SK-N-SH treated with all-trans-retinoic acid at 6 μM for 48 hours (cell line): ENCODE measurements around the gene SCO2.

Source experiments
- ATAC-seq: fragments of 200-7000 bp; cut with Tn5 transposase; 3 replicates; pipeline ENCODE4 v1.9.1; 2020; ENCODE audit warnings: mild to moderate bottlenecking, moderate library complexity
- CSDC2 ChIP-seq: fragments of 250-450 bp; sonication (Bioruptor Pico); IDR thresholded peaks from 2 replicates; pipeline ENCODE4 v1.5.0; 2020; ENCODE audit warnings: mild to moderate bottlenecking, moderate library complexity
- ESRRG ChIP-seq: fragments of 250-450 bp; sonication (Bioruptor Pico); IDR thresholded peaks from 2 replicates; pipeline ENCODE4 v1.6.1; 2021; ENCODE audit warnings: mild to moderate bottlenecking
- ISL1 ChIP-seq: fragments of 250-450 bp; sonication (Bioruptor Pico); IDR thresholded peaks from 2 replicates; pipeline ENCODE4 v2.1.2; 2022; ENCODE audit warnings: mild to moderate bottlenecking, moderate library complexity
- OSR1 ChIP-seq: fragments of 250-450 bp; sonication (Bioruptor Pico); IDR thresholded peaks from 2 replicates; pipeline ENCODE4 v1.8.0; 2022; ENCODE audit warnings: moderate library complexity, mild to moderate bottlenecking, inconsistent platforms
- PPARA ChIP-seq: fragments of 250-450 bp; sonication (Bioruptor Pico); IDR thresholded peaks from 2 replicates; pipeline ENCODE4 v1.5.0; 2020; ENCODE audit warnings: mild to moderate bottlenecking, borderline replicate concordance
- RARB ChIP-seq: fragments of 250-450 bp; sonication (Bioruptor Pico); IDR thresholded peaks from 2 replicates; pipeline ENCODE4 v1.8.0; 2021; ENCODE audit warnings: mild to moderate bottlenecking, moderate library complexity
- SNAI2 ChIP-seq: fragments of 250-450 bp; sonication (Bioruptor Pico); IDR thresholded peaks from 2 replicates; pipeline ENCODE4 v1.5.0; 2020; ENCODE audit warnings: mild to moderate bottlenecking, moderate library complexity
- TCF4 ChIP-seq: fragments of 250-450 bp; sonication (Bioruptor Pico); IDR thresholded peaks from 2 replicates; pipeline ENCODE4 v1.8.0; 2021; ENCODE audit warnings: mild to moderate bottlenecking, moderate library complexity, borderline replicate concordance
- TOX ChIP-seq: fragments of 250-450 bp; sonication (Bioruptor Pico); IDR thresholded peaks from 2 replicates; pipeline ENCODE4 v1.8.0; 2021; ENCODE audit warnings: mild to moderate bottlenecking, moderate library complexity, borderline replicate concordance
- ZC3H10 ChIP-seq: fragments of 250-450 bp; sonication (Bioruptor Pico); IDR thresholded peaks from 2 replicates; pipeline ENCODE4 v1.5.1; 2021; ENCODE audit warnings: mild to moderate bottlenecking, moderate library complexity
- ZFP3 ChIP-seq: fragments of 250-450 bp; sonication (Bioruptor Pico); IDR thresholded peaks from 2 replicates; pipeline ENCODE4 v1.5.0; 2020; ENCODE audit warnings: mild to moderate bottlenecking, moderate library complexity
- ZFP30 ChIP-seq: fragments of 450-650 bp; formaldehyde crosslinking; IDR thresholded peaks from 2 replicates; pipeline ENCODE4 v1.5.0; 2022; ENCODE audit warnings: mild to moderate bottlenecking, moderate library complexity
- ZNF8 ChIP-seq: fragments of 450-650 bp; formaldehyde crosslinking; IDR thresholded peaks from 2 replicates; pipeline ENCODE4 v1.5.0; 2020; ENCODE audit warnings: mild to moderate bottlenecking, moderate library complexity
- TF ChIP-seq, protein P1 (sequence below): fragments of 250-450 bp; sonication (Bioruptor Pico); IDR thresholded peaks from 2 replicates; pipeline ENCODE4 v1.5.1; 2021; ENCODE audit warnings: mild to moderate bottlenecking, moderate library complexity
- TF ChIP-seq, protein P2 (sequence below): fragments of 250-450 bp; sonication (Bioruptor Pico); IDR thresholded peaks from 2 replicates; pipeline ENCODE4 v1.5.0; 2020; ENCODE audit warnings: mild to moderate bottlenecking, moderate library complexity
- TF ChIP-seq, protein P3 (sequence below): fragments of 250-450 bp; sonication (Bioruptor Pico); IDR thresholded peaks from 2 replicates; pipeline ENCODE4 v1.8.0; 2021; ENCODE audit warnings: low read depth, mild to moderate bottlenecking, moderate library complexity, borderline replicate concordance
- TF ChIP-seq, protein P4 (sequence below): fragments of 250-450 bp; sonication (Bioruptor Pico); IDR thresholded peaks from 2 replicates; pipeline ENCODE4 v1.5.1; 2020; ENCODE audit warnings: low read depth, mild to moderate bottlenecking, moderate library complexity

The SCO2 gene

GRCh38 chr22:50508897-50509296, 16.5 kb downstream of the SCO2 start:
- TF ChIP-seq PPARA (CRISPR knock-in tag) (no peak), ESRRG (CRISPR knock-in tag) (no peak), ZFP30 (no peak), CSDC2 (CRISPR knock-in tag) (no peak), ISL1 (CRISPR knock-in tag) (no peak), ZFP3 (CRISPR knock-in tag) (no peak), TOX (CRISPR knock-in tag) (no peak), ZNF8 (CRISPR knock-in tag) (no peak), OSR1 (no peak), TCF4 (CRISPR knock-in tag) (no peak), RARB (no peak), SNAI2 (no peak), ZC3H10 (CRISPR knock-in tag) (no peak)
- TF ChIP-seq, protein P1, sequence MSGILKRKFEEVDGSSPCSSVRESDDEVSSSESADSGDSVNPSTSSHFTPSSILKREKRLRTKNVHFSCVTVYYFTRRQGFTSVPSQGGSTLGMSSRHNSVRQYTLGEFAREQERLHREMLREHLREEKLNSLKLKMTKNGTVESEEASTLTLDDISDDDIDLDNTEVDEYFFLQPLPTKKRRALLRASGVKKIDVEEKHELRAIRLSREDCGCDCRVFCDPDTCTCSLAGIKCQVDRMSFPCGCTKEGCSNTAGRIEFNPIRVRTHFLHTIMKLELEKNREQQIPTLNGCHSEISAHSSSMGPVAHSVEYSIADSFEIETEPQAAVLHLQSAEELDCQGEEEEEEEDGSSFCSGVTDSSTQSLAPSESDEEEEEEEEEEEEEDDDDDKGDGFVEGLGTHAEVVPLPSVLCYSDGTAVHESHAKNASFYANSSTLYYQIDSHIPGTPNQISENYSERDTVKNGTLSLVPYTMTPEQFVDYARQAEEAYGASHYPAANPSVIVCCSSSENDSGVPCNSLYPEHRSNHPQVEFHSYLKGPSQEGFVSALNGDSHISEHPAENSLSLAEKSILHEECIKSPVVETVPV = no peak
- TF ChIP-seq, protein P2, sequence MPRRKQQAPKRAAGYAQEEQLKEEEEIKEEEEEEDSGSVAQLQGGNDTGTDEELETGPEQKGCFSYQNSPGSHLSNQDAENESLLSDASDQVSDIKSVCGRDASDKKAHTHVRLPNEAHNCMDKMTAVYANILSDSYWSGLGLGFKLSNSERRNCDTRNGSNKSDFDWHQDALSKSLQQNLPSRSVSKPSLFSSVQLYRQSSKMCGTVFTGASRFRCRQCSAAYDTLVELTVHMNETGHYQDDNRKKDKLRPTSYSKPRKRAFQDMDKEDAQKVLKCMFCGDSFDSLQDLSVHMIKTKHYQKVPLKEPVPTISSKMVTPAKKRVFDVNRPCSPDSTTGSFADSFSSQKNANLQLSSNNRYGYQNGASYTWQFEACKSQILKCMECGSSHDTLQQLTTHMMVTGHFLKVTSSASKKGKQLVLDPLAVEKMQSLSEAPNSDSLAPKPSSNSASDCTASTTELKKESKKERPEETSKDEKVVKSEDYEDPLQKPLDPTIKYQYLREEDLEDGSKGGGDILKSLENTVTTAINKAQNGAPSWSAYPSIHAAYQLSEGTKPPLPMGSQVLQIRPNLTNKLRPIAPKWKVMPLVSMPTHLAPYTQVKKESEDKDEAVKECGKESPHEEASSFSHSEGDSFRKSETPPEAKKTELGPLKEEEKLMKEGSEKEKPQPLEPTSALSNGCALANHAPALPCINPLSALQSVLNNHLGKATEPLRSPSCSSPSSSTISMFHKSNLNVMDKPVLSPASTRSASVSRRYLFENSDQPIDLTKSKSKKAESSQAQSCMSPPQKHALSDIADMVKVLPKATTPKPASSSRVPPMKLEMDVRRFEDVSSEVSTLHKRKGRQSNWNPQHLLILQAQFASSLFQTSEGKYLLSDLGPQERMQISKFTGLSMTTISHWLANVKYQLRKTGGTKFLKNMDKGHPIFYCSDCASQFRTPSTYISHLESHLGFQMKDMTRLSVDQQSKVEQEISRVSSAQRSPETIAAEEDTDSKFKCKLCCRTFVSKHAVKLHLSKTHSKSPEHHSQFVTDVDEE = no peak
- TF ChIP-seq, protein P3, sequence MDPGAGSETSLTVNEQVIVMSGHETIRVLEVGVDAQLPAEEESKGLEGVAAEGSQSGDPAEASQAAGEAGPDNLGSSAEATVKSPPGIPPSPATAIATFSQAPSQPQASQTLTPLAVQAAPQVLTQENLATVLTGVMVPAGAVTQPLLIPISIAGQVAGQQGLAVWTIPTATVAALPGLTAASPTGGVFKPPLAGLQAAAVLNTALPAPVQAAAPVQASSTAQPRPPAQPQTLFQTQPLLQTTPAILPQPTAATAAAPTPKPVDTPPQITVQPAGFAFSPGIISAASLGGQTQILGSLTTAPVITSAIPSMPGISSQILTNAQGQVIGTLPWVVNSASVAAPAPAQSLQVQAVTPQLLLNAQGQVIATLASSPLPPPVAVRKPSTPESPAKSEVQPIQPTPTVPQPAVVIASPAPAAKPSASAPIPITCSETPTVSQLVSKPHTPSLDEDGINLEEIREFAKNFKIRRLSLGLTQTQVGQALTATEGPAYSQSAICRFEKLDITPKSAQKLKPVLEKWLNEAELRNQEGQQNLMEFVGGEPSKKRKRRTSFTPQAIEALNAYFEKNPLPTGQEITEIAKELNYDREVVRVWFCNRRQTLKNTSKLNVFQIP (CRISPR knock-in tag) = no peak
- TF ChIP-seq, protein P4, sequence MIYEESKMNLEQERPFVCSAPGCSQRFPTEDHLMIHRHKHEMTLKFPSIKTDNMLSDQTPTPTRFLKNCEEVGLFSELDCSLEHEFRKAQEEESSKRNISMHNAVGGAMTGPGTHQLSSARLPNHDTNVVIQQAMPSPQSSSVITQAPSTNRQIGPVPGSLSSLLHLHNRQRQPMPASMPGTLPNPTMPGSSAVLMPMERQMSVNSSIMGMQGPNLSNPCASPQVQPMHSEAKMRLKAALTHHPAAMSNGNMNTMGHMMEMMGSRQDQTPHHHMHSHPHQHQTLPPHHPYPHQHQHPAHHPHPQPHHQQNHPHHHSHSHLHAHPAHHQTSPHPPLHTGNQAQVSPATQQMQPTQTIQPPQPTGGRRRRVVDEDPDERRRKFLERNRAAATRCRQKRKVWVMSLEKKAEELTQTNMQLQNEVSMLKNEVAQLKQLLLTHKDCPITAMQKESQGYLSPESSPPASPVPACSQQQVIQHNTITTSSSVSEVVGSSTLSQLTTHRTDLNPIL = no peak
- ATAC-seq = no peak

- TF ChIP-seq ZFP30 (no peak), ZFP3 (CRISPR knock-in tag) (no peak), ISL1 (CRISPR knock-in tag) (no peak), SNAI2 (no peak)
- TF ChIP-seq, protein P3 (CRISPR knock-in tag) = no peak
- TF ChIP-seq, all 23 proteins: peak for 0
- ATAC-seq = peak; percentile 75
These were observed 17.2 kb downstream of the SCO2 start, which contains the start of gene NCAPH2 for GRCh38 chr22:50507991-50508884. NCAPH2 (plus strand) TSS chr22:50508224; CDS start chr22:50508338, 114 bp downstream.

DNA sequence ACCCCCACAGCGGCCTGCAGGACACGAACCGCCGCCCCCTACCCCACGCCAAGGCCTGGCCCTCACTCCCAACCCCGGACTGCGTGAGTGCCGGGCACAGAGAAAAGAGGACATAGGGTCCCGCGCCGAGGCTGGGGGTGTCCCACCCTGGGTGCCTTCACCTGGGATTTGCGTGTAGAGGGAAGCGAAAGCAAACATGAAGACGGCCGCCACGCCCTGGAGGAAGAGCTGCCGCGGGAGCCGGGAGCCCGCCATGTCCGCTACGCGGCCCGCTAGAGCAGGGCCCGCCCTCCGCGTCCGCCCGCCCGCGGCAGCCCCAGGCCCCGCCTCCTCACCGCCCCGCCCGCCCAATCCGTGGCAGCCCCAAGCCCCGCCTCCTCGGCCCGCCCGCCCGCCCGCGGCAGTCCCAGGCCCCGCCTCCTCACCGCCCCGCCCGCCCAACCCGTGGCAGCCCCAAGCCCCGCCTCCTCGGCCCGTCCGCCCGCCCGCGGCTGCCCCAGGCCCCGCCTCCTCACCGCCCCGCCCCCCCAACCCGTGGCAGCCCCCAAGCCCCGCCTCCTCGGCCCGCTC, 17.9 kb downstream of the SCO2 start, which contains the start of gene LMF2:
Gene LMF2, minus strand, starts transcription at position 282 of the 570 bp plus-strand sequence. Its CDS starts 27 bp downstream, at position 255.
- TF ChIP-seq OSR1 = no peak
- ATAC-seq = peak; percentile 89
